ENCODE results near the gene N4BP2L2. TPM values are rescaled to one million over a fixed set of nuclear protein-coding genes. Genes with fewer than 3 reads are reported as not detected.

N4BP2L2 gene
- total RNA-seq, 2 experiments from 2014 or later: 81.1 to 82.3 TPM

DNA sequence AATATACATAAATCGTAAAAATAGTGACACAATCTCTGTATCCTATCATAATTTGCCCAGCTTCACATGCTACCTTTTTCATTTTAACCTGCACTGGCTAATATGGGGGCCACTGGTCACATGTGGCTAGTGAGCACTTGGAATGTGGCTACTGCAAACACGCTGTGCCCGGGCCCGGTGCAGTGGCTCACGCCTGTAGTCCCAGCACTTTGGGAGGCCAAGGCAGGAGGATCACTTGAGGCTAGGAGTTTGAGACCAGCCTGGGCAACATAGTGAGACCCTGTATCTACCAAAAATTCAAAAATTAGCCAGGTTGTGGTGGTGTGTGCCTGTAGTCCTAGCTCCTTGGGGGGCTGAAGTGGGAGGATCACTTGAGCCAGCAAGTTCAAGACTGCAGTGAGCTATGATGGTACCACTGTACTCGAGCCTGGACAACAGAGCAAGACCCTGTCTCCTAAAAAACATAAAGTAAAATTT lies 109.1 kb downstream of the N4BP2L2 start:
- Mint-ChIP-seq H3K4me1 (ENCODE audit: low read depth) (peaks cover 22% of the 10 kb centered on the region), H3K4me3 (no peak overlapping the region), H3K27ac (no peak overlapping the region), H3K36me3 (ENCODE audit: low read depth) (peaks cover 16% of the 10 kb centered on the region), H3K27me3 (ENCODE audit: low read depth) (no peaks in the 10 kb centered on the region), H3K9me3 (no peaks in the 10 kb centered on the region)
- DNase-seq: no peak
- intact Hi-C loops (cut with micrococcal nuclease): loop anchor here (5.0 to 10.0 kb wide), 5 partner anchors 223 to 1205 kb away; partner anchors contain the start of gene FRY
- CTCF ChIA-PET: interaction anchor here (0.7 to 1.8 kb wide), 4 partner anchors 10 to 158 kb away, joined by 3 to 7 read pairs (median 4); partner anchors contain the start of gene PDS5B

DNA sequence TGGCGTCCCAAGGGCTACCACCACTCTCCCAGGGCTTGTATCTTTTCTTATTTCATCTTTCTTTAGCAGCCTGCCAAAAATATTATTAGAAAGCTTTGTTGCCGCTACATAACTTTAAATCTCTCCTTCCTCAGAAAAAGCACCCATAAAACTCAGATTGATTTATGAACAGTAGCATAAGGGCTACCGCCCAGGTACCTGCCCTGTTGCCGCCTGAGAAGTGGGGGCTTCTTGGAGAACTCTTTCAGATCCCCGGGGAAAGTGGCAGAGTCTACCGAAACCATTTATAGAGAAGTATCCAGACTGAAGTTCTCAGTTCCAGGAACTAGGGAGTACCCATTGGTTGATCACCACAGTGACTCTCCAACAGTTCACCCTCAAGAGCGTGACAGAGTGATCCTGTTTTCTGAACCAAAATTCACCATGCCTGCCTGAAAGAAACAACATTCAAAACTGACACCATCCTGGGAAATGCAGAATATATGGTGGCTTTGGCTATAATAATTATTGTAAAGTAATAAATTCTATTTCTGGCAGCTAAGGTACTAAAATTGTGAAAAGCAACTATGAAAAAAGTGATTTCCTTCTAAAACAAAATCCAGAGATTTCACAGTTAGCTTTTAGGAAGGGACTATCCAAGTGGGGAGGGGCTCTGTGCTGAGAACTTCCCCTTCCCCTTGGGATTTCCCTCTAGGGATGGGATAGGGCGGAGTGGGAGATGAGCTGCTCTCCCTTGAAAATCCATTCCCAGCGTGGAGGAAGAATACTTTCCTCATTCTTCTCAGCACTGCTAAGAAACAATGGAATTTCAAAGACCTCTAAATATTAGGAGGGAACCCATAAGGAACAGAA lies 109.8 kb downstream of the N4BP2L2 start:
- DNase-seq: no peak

DNA sequence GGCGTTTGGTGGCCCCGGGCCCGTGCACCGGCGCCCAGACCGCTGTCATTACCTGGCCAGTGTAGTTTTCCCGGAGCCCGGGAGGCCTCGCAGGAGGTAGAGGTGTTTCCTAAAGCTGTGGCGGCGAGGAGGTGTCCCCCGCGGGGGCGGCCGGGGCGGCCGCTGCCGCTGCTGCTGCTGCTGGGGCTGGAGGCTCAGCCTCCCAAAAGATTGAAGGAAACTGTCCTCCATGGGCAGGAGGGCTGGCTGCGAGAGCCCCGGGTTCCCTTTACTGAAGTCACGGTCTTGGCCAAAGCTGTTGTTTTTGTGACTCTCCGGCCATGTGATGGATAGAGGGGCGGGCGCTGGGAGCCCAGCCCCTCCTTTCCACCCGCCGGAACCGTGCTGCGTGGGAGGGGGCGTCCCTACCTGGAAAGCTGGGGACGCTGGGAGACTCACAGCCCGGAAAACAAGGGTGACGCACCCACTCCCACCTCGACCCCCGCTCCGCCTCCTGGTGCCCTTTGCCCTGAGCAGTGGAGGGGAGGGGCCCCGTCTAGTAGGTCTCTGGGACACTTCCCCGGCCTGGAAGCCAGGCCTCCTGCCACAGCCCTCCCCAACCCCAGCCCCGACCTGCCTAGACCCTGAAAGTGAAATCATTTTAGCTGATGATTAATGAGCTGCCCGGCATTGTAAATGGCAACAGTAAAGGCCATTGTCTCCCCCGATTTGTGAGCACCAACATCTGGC lies 110.6 kb downstream of the N4BP2L2 start, which contains the start of gene N4BP2L1:
N4BP2L1 (minus strand) TSS at position 279 of the 729 bp plus-strand sequence; CDS start at position 231, 48 bp downstream.
- intact Hi-C loops (cut with micrococcal nuclease): loop anchor here (1.0 to 10.0 kb wide), 13 partner anchors 20 to 1391 kb away; partner anchors contain the start of genes BRCA2, FRY, N4BP2L2 and PDS5B
- H3K4me1 Mint-ChIP-seq (ENCODE audit: low read depth): peaks cover 31% of the 10 kb centered on the region
- H3K27ac Mint-ChIP-seq: peak within 1 kb of the TSS; percentile 97
- peaks cover 22% of the 10 kb centered on the region for H3K36me3 Mint-ChIP-seq (ENCODE audit: low read depth)
- H3K9me3 Mint-ChIP-seq: no peaks in the 10 kb centered on the region
- peak within 1 kb of the TSS; percentile 94 for H3K4me3 Mint-ChIP-seq
- CTCF ChIA-PET: interaction anchor here (1.1 to 2.5 kb wide), 5 partner anchors 15 to 159 kb away, joined by 3 to 8 read pairs (median 6); partner anchors contain the start of gene PDS5B
- no peaks in the 10 kb centered on the region for H3K27me3 Mint-ChIP-seq (ENCODE audit: low read depth)
- DNase-seq: peak; percentile 95

More for the DNA sequence above, 109.8 kb downstream of the N4BP2L2 start:
- intact Hi-C loops (cut with micrococcal nuclease): loop anchor here (1.0 to 10.0 kb wide), 11 partner anchors 19 to 1206 kb away; partner anchors contain the start of genes BRCA2, FRY, N4BP2L2 and PDS5B
- CTCF ChIA-PET: interaction anchor here (1.1 to 2.5 kb wide), 4 partner anchors 14 to 159 kb away, joined by 3 to 8 read pairs (median 6); partner anchors contain the start of gene PDS5B
- H3K36me3 Mint-ChIP-seq (ENCODE audit: low read depth): peaks cover 20% of the 10 kb centered on the region
- peak overlapping the region; percentile 82 for H3K4me3 Mint-ChIP-seq
- no peaks in the 10 kb centered on the region for H3K27me3 Mint-ChIP-seq (ENCODE audit: low read depth)
- H3K27ac Mint-ChIP-seq: peak overlapping the region; percentile 91
- H3K9me3 Mint-ChIP-seq: no peaks in the 10 kb centered on the region
- peaks cover 27% of the 10 kb centered on the region for H3K4me1 Mint-ChIP-seq (ENCODE audit: low read depth)

DNA sequence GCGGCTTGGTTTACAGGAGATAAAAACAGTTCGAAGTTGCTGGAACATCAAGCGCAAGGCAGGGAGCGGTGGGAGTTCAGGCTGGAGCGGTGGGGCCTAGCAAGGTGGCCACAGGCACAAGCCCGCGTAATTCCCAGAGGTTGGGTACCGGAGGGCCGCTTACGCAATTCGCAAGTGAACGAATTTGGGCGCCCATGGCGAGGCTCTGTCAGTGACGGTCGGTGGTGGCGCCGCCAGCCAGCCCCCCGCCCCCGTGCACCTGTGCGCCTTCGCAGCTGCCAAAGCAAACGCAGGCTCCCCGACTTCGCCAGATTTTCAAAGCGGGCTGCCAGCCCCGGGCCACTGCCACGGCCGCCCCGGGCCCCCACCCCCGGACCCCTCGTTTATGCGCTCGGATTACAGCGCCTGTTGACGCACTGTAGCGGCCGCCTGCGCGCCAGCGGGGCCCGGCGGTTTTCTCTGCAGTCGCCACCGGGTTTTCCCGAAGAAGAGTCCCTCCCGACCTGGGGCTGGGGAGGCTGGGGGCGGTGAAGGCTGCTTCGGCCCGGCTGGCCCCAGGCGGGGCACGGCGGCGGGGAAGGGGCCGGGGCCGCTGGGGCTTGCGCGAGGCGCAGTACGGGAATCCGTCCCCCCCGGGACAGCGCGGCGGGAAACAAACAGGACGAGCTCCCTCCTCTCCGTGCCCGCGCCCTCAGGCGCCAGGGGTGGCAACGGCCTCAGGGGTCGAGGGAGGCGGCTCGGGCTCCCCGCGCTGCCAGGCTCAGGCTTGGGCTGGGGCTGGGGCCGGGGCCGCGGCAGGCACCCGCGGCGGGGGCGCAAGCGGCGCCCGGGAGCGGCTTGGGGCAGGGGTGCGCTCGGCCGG lies 111.4 kb downstream of the N4BP2L2 start:
- Mint-ChIP-seq H3K9me3 (no peaks in the 10 kb centered on the region), H3K4me1 (ENCODE audit: low read depth) (peaks cover 33% of the 10 kb centered on the region), H3K27me3 (ENCODE audit: low read depth) (no peaks in the 10 kb centered on the region), H3K36me3 (ENCODE audit: low read depth) (peaks cover 24% of the 10 kb centered on the region), H3K4me3 (peak overlapping the region; percentile 94), H3K27ac (peak overlapping the region; percentile 97)
- peak; percentile 63 for DNase-seq
- intact Hi-C loops (cut with micrococcal nuclease): loop anchor here (2.0 to 10.0 kb wide), 7 partner anchors 225 to 1392 kb away; partner anchors contain the start of genes FRY and RFC3
- CTCF ChIA-PET: interaction anchor here (1.6 to 2.5 kb wide), 3 partner anchors 19 to 158 kb away, joined by 3 to 8 read pairs (median 6); partner anchors contain the start of gene PDS5B

DNA sequence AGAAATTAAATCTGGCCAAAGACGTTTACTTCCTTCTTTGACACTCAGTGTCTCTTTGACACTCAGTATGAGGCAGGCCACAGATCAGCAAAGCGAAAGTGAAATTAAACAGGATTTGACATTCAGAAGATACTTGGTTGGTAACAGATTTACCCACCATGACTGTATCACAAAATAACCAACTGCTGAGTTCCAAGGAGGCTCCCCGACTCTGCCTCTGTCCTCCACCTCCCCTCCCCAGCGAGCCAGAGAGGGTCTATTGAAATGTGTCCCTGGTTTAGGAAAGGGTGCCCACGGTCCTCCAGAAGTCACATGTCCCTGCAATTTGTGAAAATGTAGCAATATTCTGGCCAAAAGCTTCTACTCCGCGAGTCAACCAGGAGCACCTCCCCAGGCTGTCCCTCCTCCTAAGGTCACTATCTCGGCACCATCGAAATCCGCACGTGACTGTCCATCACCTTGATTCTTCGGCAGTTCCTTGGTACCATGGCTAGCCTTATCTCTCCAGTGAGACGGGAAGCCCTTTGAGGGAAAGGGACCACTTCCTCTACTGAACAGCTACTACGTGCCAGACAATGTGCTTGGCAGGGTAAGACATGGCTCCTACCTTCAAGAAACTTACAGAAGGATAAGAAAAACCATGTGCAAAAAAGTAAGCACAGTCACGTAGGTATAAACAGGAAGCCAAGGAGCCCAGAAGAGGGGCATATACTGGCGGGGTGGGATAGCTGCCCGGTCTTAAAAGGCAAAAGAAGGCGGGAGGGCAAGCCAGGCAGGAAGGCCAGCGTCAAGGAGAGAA lies 112.2 kb downstream of the N4BP2L2 start:
- H3K9me3 Mint-ChIP-seq: no peaks in the 10 kb centered on the region
- H3K27me3 Mint-ChIP-seq (ENCODE audit: low read depth): no peaks in the 10 kb centered on the region
- H3K27ac Mint-ChIP-seq: peak overlapping the region; percentile 97
- H3K4me3 Mint-ChIP-seq: peak overlapping the region; percentile 94
- intact Hi-C loops (cut with micrococcal nuclease): loop anchor here (2.0 to 10.0 kb wide), 7 partner anchors 226 to 1392 kb away; partner anchors contain the start of genes FRY and RFC3
- peak; percentile 59 for DNase-seq
- peaks cover 26% of the 10 kb centered on the region for H3K36me3 Mint-ChIP-seq (ENCODE audit: low read depth)
- CTCF ChIA-PET: interaction anchor here (1.6 to 2.5 kb wide), 3 partner anchors 18 to 159 kb away, joined by 3 to 8 read pairs (median 6); partner anchors contain the start of gene PDS5B
- H3K4me1 Mint-ChIP-seq (ENCODE audit: low read depth): peaks cover 33% of the 10 kb centered on the region

DNA sequence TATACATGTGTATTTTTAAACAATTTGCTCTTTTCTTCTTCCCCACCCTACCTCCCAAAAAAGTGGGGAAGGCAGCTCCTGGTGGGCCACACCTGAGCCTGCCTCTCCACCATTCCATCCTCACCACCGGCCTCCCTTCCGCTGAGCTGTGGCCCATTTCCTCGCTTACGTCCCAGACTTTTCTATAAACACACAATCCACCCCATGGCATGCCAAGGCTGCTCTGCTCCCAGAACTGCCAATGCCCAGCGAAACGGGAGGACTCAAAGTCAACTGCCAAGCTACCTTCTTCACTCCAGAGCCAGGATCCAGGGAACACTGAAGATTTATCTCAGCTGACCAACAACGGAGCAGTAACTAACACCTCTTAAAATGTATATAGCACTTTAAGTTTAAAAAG lies 113.4 kb downstream of the N4BP2L2 start:
- Mint-ChIP-seq H3K4me3 (peak overlapping the region; percentile 37), H3K36me3 (ENCODE audit: low read depth) (peaks cover 32% of the 10 kb centered on the region), H3K27me3 (ENCODE audit: low read depth) (no peaks in the 10 kb centered on the region), H3K9me3 (peaks cover 5% of the 10 kb centered on the region), H3K27ac (peak overlapping the region; percentile 27), H3K4me1 (ENCODE audit: low read depth) (peaks cover 33% of the 10 kb centered on the region)
- CTCF ChIA-PET: no interaction called here
- intact Hi-C loops (cut with micrococcal nuclease): loop anchor here (5.0 to 10.0 kb wide), 5 partner anchors 227 to 1210 kb away; partner anchors contain the start of gene FRY
- DNase-seq: no peak

DNA sequence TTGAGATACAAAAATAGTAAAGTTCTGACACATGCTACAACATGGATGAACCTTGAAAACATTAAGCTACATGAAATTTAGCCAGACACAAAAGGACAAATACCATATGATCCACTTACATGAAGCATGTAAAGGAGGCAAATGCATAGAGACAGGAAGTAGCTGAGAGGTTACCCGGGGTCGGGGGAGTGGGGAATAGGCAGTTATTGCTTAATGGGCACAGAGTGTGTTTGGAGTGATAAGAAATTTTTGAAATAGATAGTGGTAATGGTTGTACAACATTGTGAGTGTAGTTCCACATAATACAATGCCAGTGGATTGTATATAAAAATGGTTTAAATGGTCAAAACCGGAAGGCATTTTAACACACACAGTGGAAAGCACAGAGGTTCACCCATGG lies 115.0 kb downstream of the N4BP2L2 start:
- no peak overlapping the region for H3K27ac Mint-ChIP-seq
- H3K36me3 Mint-ChIP-seq (ENCODE audit: low read depth): peaks cover 45% of the 10 kb centered on the region
- intact Hi-C loops (cut with micrococcal nuclease): loop anchor here (10.0 kb wide), 1 partner anchor 1211 kb away; no protein-coding TSS in a partner anchor
- peaks cover 27% of the 10 kb centered on the region for H3K4me1 Mint-ChIP-seq (ENCODE audit: low read depth)
- H3K27me3 Mint-ChIP-seq (ENCODE audit: low read depth): no peaks in the 10 kb centered on the region
- H3K9me3 Mint-ChIP-seq: peaks cover 16% of the 10 kb centered on the region
- CTCF ChIA-PET: no interaction called here
- H3K4me3 Mint-ChIP-seq: no peak overlapping the region
- DNase-seq: no peak

DNA sequence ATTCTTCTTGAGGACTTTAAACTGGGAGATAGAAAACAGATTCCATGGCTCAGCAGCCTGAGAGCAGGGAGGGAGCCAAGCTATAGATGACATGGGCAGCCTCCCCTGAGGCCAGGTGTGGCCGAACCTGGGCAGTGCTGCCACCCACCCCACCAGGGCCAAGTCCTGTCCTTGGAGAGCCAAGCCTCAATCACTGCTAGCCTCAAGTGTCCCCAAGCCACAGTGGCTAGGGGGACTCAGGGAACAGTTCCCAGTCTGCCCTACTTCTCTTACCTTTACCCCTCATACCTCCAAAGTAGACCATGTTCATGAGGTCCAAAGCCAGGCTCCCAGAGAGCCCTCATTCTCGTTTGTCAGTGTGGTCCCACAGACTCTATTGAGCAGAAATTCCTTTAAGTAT lies 118.7 kb downstream of the N4BP2L2 start:
- DNase-seq: no peak
- Mint-ChIP-seq H3K27me3 (ENCODE audit: low read depth) (no peaks in the 10 kb centered on the region), H3K9me3 (peaks cover 23% of the 10 kb centered on the region), H3K4me1 (ENCODE audit: low read depth) (peaks cover 18% of the 10 kb centered on the region), H3K4me3 (no peak overlapping the region), H3K36me3 (ENCODE audit: low read depth) (peaks cover 40% of the 10 kb centered on the region), H3K27ac (no peak overlapping the region)
- CTCF ChIA-PET: no interaction called here
- intact Hi-C loops (cut with micrococcal nuclease): loop anchor here (10.0 kb wide), 1 partner anchor 1215 kb away; no protein-coding TSS in a partner anchor

DNA sequence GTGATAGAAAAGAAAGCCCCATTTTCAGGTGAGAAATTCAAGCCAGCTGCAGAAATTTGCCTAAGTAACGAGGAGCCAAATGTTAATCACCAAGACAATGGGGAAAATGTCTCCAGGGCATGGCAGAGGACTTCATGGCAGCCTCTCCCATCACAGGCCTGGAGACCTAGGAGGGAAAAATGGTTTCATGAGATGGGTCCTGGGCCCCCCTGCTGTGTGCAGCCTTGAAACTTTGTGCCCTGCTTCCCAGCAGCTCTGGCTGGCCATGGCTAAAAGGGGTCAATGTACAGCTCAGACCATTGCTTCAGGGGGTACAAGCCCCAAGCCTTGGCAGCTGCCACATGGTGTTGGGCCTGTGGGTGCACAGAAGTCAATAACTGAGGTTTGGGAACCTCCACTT lies 120.6 kb downstream of the N4BP2L2 start:
- peaks cover 7% of the 10 kb centered on the region for H3K4me1 Mint-ChIP-seq (ENCODE audit: low read depth)
- no peak for DNase-seq
- peaks cover 23% of the 10 kb centered on the region for H3K9me3 Mint-ChIP-seq
- no peak overlapping the region for H3K4me3 Mint-ChIP-seq
- H3K27ac Mint-ChIP-seq: no peak overlapping the region
- CTCF ChIA-PET: no interaction called here
- H3K36me3 Mint-ChIP-seq (ENCODE audit: low read depth): peaks cover 34% of the 10 kb centered on the region
- H3K27me3 Mint-ChIP-seq (ENCODE audit: low read depth): no peaks in the 10 kb centered on the region
- intact Hi-C loops (cut with micrococcal nuclease): no loop called here

DNA sequence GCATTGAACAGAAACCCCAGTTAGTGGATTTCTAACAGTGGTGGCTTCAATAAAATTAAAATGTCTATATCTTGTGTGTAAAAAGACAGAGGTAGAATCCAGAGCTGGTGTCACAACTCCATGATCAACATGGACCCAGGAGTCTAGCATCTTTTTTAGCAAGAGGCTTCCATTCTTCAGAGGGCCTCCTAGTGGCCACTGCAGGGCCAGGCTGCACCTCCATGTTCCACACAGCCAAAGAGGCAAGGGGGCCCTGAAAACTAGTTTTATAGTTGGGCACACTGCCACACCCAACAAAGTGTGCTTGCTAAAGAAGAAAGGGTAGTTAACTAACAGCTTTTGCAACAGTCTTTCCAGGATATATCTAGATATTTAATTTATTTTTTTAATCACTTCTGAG lies 123.6 kb downstream of the N4BP2L2 start:
- CTCF ChIA-PET: interaction anchor here (0.5 to 1.4 kb wide), 4 partner anchors 9 to 80 kb away, joined by 3 to 4 read pairs (median 3); no protein-coding TSS in a partner anchor
- peak; percentile 48 for DNase-seq
- Mint-ChIP-seq H3K4me1 (ENCODE audit: low read depth) (peaks cover 10% of the 10 kb centered on the region), H3K9me3 (peaks cover 17% of the 10 kb centered on the region), H3K36me3 (ENCODE audit: low read depth) (peaks cover 23% of the 10 kb centered on the region), H3K4me3 (no peak overlapping the region), H3K27me3 (ENCODE audit: low read depth) (no peaks in the 10 kb centered on the region), H3K27ac (no peak overlapping the region)
- intact Hi-C loops (cut with micrococcal nuclease): no loop called here
